GM21619 (cell line): ENCODE measurements around the gene HDAC6.

Source experiments
- ATAC-seq: cut with Tn5 transposase; IDR thresholded peaks from one replicate; pipeline ENCODE4 v1.9.1; 2021; ENCODE audit not compliant: unreplicated experiment

Gene HDAC6

DNA sequence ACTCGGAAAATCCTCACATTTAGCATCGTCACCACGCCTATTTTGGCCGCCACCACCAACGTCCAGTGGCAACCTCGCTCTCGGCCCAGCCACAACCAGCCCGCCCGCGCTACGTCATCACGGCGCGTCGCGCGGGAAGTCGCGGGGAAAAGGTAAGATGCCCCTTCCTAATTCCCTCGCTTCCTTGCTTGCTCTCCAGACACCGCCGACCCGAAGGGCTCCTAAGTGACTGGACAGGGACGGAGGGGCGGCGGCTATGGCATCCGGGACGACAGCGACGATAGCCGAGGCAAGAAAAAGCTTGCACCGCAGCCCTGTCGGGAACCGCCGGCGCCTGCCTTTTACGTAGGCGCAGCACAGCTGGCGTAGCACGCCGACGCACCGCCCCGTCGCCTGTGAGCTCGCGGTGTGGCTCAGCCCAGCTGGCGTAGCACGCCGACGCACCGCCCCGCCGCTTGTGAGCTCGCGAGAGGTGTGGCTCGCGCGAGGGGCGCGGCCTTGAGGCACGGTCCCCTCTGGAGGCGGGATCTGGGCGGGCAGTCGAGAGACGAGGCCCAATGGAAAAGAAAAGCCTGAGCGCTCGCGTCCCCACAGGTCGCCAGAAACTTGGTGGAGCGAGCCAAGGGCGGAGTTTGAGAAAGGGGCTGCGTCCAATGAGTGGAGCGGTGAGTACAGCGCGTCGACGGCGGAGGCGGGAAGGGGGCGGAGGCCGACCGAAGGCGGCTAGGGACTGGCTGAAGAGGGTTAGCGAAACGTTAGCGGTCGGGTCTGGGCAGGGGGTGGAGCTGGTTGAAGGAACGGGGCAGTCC, at the start of gene HDAC6:
HDAC6 (plus strand) TSS at position 788 of the 809 bp plus-strand sequence. CDS start 626 bp downstream, outside the sequence.
- ATAC-seq: peak; percentile 85

DNA sequence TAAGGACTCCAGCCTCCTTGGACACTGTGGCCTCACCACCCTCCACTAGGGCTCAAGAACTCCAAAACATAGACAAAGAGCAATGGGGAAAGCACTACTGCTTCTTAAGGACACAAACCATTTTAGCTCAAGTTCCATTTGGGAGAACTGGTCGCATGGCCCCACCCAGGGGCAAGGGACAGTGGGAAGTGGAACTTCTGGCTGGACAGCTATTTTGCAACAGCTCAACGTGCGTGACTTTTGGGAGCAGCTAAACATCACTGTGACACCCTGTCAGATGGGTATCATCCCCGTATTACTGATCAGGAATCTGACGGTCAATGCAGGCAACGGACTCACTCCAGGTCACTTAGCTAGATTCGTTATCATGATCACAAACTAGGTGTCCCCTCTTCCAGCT, 49.4 kb upstream of the HDAC6 start:
- no peak for ATAC-seq

DNA sequence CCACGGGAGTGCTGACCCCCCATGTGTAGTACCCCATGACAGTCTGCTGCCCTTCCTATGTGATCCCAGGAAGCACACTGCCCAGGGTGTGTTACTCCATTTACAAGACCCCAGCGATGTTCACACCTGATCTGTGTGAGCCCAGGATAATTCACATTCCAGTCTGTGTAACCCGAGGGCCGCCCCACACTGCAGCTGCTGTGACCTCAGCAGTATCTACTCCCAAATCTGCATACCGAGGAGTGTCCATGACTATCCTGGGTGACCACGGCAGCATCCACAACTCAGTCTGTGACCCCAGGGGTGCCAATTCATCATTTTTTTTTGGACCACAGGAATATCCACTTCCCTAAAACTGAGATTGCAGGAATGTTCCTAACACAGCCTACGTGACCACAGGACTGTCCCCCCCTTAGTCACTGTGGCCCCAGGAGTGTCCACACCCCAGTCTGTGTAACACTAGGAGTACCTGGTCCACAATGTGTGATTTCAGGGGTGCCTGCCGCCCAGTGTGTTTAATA, 48.1 kb upstream of the HDAC6 start:
- no peak for ATAC-seq

DNA sequence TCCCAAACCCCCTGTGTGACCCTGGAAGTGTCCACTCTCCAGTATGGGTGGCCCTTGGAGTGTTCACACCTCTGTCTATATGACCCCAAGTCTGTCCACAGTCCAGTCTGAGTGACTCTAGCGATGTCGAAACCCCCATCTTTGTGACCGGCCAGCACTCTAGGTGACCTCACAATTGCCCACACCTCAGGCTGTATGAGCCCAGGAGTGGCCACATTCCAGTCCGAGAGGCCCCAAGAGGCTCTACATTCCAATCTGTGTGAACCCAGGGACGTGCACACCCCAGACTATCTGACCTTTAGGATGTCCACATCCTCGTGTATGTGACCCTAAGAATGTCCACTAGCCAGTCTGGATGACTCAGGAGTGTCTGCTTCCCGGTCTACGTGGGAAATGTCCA, 47.6 kb upstream of the HDAC6 start:
- no peak for ATAC-seq

DNA sequence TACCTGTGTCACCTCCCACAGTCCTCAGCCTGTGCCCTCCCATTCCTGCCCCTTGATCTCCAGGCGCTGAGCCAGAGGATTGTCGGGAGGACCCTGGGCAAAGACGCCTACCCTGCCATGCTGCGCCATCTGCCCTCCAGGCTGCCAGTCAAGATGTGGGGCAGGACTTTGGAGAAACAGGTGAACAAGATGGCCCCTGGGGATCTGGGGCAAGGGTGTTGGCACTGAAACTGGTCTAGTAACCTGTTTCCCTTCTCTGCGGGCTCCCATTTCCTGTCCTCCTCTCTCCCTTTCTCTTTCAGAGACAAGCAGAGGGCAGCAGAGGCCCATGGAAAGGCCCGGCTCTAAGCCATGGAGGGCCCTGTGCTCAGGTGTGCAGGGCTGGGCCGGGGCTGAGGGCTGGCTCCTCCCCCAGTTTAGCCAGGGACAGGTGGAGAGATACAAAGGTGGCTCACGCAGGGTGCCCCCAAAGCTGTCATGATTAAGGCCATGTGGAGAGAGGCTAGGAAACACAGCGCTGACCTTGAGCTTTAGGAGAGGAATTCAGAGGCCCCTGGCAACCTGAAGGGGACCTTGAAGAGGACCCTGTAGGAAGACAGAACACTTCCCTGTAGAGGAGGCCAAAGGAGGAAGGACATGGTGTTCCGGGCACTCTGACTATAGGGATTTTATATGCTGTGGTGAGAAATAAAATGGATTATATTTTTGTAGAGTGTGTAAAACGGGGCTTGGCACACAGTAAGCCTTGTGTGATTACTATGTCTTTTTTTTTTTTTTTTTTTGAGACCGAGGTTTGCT, 40.0 kb upstream of the HDAC6 start, which contains the start of gene GLOD5:
GLOD5 (plus strand) TSS at position 74 of the 798 bp plus-strand sequence; CDS start at position 118, 44 bp downstream.
- ATAC-seq: no peak

DNA sequence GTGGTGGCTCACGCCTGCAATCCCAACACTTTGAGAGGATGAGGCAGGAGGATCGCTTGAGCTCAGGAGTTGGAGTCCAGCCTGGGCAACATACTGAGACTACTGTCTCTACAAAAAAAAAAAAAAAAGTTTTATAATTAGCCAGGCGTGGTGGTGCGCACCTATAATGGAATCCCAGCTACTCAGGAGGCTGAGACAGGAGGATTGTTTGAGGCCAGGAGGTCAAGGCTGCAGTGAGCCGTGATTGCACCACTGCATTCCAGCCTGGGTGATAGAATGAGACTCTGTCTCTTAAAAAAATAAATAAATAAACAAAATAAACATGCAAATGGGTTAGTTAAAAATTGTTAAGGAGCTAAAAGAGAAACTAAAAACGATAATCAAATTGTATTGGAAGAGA, 32.6 kb upstream of the HDAC6 start:
- ATAC-seq: no peak

DNA sequence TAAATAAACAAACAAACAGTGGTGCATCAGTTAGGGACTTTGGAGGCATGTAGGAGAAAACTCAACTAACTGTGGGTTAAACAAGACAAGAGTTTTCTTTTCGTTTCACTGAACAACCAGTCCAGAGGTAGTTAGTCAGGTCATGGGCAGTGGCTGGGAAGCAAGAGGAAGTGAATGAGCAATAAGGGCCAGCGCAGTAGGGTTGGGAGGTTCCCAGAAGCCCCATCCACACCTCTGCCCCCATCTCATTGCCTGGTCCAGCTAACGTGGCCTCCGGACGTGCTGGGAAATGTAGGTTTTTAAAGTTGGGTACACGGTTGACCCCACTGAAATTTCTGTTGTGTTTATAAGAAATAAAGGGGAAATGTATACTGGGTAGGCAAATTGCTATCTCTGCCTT, 31.6 kb upstream of the HDAC6 start:
- ATAC-seq: no peak

DNA sequence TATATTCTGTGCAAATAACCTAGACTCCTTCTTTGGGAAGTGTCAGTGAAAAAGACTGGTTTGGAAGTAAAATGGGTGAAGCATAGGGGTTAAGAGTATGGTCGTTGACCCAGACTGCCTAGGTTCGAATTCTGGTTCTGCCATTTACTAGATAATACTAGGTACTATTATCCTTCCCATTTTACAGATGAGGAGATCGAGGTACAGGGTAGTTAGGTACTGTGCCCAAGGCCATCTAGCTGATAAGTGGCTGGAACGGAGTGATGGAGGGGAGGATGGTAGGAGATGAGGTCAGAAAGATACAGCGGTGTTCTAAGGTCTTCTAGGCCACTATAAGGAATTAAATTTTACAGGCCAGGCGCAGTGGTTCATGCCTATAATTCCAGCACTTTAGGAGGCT, 29.3 kb upstream of the HDAC6 start:
- no peak for ATAC-seq

DNA sequence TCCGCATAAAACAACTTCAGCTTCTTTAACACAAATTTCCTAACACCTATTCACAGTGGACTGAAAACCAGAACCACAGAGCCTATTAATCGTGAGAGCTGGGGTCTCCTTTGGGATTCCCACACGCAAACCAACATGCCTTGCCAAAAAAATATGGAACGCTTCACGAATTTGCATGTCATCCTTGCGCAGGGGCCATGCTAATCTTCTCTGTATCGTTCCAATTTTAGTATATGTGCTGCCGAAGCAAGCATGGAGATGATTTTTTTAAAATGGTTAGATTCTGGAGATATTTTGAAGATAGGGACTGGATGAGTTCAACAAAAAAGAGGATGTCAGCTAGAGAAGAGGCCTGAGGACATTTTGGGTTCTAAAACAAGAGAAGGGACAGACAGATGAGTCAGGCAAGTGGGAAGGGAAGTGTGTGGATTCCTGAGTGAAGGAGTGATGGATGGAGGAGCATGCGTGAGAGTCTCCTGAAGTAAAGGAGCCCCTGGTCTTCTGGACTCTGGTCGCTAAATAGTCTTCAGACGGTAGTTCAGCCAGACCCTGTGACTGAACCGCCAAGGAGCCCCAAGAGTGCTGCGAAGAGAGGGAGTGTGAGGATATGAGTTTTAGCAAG, 24.9 kb upstream of the HDAC6 start:
- no peak for ATAC-seq

DNA sequence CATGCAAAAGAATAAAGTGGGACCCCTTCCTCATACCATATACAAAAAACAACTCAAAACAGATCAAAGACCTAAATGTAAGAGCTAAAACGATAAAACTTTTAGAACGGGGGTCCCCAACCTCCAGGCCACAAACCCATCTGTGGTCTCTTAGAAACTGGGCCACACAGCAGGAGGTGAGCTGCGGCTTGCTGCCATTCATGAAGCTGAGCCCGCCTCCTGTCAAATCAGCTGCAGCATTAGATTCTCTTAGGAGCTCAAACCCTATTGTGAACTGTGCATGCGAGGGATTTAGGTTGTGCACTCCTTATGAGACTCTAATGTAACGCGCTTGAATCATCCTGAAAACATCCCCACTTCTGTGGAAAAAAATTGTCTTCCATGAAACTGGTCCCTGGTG, 22.5 kb upstream of the HDAC6 start:
- no peak for ATAC-seq

DNA sequence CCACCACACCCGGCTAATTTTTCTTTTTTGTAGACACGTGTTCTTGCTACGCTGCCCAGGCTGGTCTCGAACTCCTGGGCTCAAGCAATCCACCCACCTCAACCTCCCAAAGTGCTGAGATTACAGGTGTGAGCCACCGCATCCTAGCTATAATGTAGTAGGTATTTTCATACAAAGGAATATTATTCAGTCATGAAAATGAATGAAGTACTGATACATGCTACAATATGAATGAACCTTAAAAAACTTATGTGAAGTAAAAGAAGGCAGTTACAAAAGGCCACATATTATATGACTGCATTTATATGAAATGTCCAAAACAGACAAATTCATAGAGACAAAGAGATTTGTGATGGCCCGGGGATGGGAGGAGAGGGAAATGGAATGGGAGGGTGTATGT, 20.2 kb upstream of the HDAC6 start:
- ATAC-seq: no peak

DNA sequence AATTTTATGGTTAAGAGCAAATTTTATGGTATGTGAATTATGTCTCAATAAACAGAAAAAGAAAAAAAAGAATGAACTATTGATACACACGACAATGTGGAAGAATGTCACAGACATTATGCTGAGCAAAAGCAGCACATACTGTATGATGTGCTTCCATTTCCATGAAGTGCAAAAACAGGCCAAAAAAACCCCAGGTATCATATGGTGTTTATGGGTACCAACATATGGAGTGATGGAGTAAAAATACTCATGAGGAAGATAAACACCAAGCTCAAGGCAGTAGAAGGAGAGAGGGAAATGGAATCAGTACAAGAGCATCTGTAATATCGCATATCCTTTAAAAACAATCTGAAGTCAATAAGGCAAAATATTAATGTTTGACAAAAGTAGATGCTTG, 19.7 kb upstream of the HDAC6 start:
- ATAC-seq: no peak

DNA sequence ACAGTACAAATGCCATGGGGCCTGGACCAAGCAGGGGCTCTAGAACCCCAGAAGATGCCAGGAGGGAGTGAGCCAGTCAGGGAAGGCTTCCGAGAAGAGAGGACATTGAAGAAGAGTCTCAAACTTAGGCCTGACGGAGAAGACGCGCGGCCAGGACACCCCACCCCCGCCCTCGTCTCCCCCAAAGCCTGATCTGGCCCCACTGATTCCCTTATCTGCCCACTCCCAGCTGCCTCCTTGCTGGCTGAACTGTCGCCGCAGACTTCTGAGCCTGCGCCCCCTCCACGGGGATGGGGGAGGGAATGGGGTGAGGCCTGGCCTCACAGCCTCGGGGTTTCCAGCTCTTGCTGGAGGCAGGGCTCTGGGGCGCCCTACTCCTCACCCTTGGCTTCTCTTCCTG, 19.1 kb upstream of the HDAC6 start:
- no peak for ATAC-seq

DNA sequence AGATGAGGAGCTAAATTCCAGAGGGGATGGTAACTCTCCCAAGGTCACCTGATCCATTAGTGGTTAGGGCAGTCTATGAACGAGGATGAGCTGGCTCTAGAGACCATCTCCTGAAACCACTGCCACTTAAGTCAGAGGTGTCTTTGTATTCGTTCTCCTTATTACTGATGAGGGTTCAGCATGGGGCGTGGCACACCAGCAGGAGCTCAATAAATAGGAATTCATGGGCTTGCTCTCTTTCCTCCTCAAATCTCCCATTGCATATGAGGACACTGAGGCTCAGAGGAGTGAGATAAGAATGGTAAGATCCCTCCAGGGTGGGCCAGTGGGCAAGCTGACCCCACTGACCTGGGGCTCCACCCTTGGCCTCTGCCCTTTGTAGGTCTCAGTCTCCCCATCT, 17.1 kb upstream of the HDAC6 start:
- no peak for ATAC-seq

DNA sequence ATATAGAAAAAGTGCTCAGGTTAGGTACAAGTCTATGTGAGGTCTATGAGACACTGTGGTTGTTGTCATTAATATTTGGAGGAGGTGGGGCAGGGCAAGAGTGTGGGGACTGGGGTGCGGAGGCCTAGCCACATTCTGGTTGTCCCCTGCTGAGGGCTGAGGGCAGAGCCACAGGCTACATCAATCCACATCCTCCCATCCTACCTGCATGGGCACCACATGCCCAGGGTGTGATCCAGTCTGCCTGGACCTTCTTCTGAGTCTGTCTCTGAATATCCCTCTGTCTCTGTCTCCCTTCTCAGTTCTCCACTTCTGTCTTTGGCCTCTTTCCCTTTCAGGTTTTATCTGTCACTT, 16.7 kb upstream of the HDAC6 start:
- ATAC-seq: no peak

DNA sequence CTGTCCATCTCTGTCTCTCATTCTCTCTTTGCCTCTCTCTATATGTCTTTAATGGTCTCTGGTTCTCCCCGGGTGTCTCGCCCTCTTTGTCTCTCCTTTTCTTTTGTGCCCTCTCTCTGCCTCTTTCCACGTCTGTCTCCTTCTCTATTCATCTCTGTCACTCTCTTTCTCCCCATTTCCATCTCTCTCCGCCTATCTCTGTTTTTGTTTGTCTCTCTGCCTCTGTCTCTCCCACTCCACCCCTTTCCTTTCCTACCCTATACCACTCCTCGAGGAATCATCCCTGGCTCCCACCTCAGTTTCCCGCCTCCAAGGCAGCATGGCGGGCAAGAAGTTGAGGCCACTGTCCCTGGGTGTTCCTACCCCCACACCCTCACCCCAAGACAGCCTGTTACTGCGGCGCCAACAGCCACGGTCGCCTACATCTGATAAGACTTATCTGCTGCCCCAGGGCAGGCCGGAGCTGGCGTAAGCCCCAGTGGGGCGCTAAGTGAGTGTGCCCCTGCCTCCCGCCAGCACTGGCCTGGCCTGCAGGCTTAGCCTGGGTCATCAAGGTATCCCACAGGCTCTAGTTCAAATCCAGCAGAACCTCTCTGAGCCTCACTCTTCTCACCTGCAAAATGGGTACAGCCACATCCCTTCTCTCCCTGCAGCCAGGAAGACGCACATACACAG, 16.2 kb upstream of the HDAC6 start:
- ATAC-seq: no peak

DNA sequence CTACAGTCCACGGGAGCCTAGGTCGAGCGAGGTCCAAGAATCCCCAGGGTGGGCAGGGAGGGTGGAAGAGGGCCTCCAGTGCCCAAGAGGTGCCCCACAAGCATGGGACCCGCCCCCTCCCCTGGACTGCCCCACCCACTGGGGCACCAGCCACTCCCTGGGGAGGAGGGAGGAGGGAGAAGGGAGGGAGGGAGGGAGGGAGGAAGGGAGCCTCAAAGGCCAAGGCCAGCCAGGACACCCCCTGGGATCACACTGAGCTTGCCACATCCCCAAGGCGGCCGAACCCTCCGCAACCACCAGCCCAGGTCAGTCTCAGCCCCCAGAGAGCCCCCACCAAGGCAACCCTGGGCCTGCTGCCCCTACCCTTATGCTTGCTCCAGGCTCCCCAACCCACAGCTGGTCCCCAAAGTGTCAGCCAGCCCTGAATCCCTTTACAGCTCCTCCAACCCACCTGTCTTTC, 15.5 kb upstream of the HDAC6 start, which contains the start of gene GATA1:
GATA1 (plus strand) TSS at position 250 of the 460 bp plus-strand sequence. CDS start 4,520 bp downstream, outside the sequence.
- ATAC-seq: no peak

DNA sequence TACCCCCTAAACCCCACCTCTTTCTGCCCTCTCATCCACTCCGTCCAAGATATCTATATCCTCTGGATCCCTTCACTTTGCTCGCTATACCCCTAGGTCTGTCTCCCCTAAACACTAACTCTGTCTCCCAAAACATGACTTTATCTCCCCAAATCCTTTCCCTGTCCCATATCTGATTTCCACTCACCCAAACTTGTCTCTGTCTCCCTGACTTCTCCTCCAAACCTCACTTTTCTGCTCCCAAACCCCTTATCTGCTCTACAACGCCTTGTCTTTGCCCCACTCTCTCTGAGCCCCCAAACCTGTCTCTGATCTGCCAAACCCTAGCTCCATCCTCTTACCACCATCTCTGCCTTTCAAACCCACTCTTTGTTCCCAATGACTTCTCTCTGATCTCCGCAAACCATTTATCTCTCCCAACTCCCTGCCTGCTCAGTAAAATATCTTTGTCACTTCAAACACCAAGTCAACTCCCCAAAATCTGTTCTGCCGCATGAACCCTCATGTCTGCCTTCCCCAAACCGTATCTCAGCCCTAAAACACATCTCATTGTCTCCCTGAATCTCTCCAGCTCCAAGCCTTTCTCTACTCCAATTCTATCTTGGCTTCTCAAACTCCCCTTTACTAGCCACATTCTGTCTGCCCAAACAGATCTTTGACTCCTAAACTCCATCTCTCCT, 14.9 kb upstream of the HDAC6 start:
- no peak for ATAC-seq

DNA sequence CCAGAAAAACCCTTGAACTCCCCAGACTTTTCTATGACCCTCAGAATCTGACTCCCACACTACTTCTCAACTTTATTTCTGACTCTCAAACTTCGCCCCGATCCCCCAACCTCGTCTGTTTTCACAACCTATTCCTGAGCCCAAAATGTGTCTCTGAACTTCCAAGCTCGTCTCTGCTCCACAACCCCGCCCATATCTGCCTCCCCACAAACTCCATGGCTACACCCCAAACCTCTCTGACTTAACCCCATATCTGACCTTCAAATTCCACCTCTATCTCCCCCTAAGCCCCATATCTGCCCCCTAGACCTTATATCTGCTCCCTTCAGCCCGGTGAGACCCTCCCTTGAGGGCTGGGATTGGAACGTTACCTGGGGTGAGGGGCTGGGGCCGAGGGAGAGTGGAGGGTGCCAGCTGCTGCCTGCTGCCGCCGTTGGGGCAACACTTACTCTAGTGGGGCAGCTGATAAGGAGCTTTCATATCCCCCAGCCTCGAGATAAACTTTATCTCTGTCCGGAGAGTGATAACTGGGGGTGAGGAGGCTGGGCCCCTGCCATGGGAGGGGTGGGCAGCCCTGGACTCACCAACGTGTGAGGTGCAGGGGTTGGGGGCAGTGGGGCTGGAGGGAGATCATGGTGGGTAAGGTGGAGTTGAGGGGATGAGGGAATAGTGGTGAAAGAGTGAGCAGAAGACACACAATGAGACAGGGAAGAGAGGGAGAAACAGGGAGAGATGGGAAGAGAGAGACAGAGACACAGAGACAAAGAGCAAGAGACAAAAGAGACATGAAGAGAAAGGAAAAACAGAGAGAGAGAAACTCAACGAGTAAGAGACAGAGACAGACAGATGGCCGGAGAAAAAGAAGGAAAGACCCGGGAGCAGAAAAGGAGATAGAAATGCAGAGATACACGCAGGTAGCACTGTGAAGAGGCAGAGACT, 14.1 kb upstream of the HDAC6 start:
- ATAC-seq: no peak
